ENCODE data around the gene TBCE.

- TF ChIP-seq FOXJ2 (tag; IDR thresholded peaks at IDR 0.05) (no peak), SOX6 (IDR thresholded peaks at IDR 0.05) (no peak), MXI1 (IDR thresholded peaks at IDR 0.05; ENCODE audit: low read depth, low read length) (no peak), POLR2AphosphoS5 (IDR thresholded peaks at IDR 0.05; ENCODE audit: control insufficient read depth, insufficient read depth, low read depth, low read length) (no peak), ATF7 (IDR thresholded peaks at IDR 0.05) (no peak), POLR2A (conservative IDR thresholded peaks at IDR 0.05) (no peak), POLR2H (tag; IDR thresholded peaks at IDR 0.05; ENCODE audit: low read depth) (no peak), C11orf30 (IDR thresholded peaks at IDR 0.05; ENCODE audit: low read depth) (no peak), ZNF644 (tag; IDR thresholded peaks at IDR 0.05; ENCODE audit: low read depth) (no peak), ZNF175 (CRISPR knock-in tag; IDR thresholded peaks at IDR 0.05; ENCODE audit: low read depth) (no peak), TEAD4 (IDR thresholded peaks at IDR 0.05; ENCODE audit: low read length) (no peak), TEAD4 (CRISPR knock-in tag; IDR thresholded peaks at IDR 0.05; ENCODE audit: borderline replicate concordance) (no peak)
Observed at GRCh38 chr1:235407419-235407818, 40.2 kb downstream of the TBCE start.
